Subcutaneous abdominal adipose tissue (tissue), 5 donors: Measurements from ENCODE around the gene COL6A1.

Experiments used
- H3K27ac ChIP-seq: one replicate; pipeline ENCODE4 v1.7.0; 2013; ENCODE audit warnings: low read depth, mild to moderate bottlenecking, inconsistent platforms, low read length, moderate library complexity
- H3K27me3 ChIP-seq, 5 donors: one replicate each; pipeline ENCODE4 v1.7.0; 2013; ENCODE audit warnings: low read length in 5 of 5, inconsistent platforms in 1 of 5; ENCODE audit not compliant: control insufficient read depth in 5 of 5, insufficient read depth in 4 of 5
- H3K36me3 ChIP-seq, 5 donors: one replicate each; pipeline ENCODE4 v1.7.0; 2013; ENCODE audit warnings: low read length in 5 of 5; ENCODE audit not compliant: control insufficient read depth in 5 of 5, insufficient read depth in 5 of 5
- H3K4me1 ChIP-seq, 5 donors: one replicate each; pipeline ENCODE4 v1.7.0; 2013; ENCODE audit warnings: low read length in 5 of 5, mild to moderate bottlenecking in 3 of 5, moderate library complexity in 1 of 5; ENCODE audit not compliant: control insufficient read depth in 5 of 5, insufficient read depth in 5 of 5
- H3K4me3 ChIP-seq, 5 donors: one replicate each; pipeline ENCODE4 v1.7.0; 2013; ENCODE audit warnings: low read length in 5 of 5, low read depth in 1 of 5
- H3K9ac ChIP-seq, 5 donors: one replicate each; pipeline ENCODE4 v1.7.0; 2013; ENCODE audit warnings: low read length in 5 of 5, mild to moderate bottlenecking in 4 of 5, moderate library complexity in 3 of 5
- H3K9me3 ChIP-seq, 5 donors: one replicate each; pipeline ENCODE4 v1.7.0; 2013; ENCODE audit warnings: low read length in 5 of 5; ENCODE audit not compliant: control insufficient read depth in 5 of 5
- donor health status: healthy.
- donor health status: healthy.
- donor health status: healthy.
- donor health status: healthy.
- donor health status: healthy.

The COL6A1 gene

DNA sequence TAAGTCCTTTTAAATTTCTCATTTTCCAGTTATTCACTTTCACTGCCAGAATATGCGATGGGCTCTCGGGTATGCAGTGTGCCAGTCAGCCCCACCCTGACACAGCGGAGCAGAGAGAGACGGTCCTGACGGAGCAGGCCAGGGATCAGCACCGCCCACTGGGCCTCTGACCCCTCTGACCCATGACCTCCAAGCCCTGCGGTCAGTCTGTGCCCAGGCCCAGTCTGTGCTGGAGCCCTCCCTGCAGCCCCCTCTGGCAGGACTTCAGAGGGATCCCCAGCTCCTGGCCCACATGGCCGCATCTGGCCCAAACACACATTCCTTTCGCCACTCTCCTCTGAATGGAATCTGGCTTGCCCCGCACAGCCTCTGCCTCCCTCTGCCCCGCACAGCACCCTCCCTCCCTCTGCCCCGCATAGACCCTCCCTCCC is 72.9 kb downstream of the COL6A1 start:
- Histone ChIP-seq H3K27me3 (peaks cover 0 to 5% (median 0%) of the 10 kb centered on the region in 5 donors), H3K36me3 (no peaks in the 10 kb centered on the region), H3K4me3 (no peak overlapping the region), H3K27ac (no peak overlapping the region), H3K4me1 (peaks cover 3 to 49% (median 39%) of the 10 kb centered on the region in 5 donors), H3K9me3 (no peaks in the 10 kb centered on the region), H3K9ac (no peak overlapping the region)
